ENCODE results near the gene NGFR. TPM values are rescaled to one million over a fixed set of nuclear protein-coding genes. Genes with fewer than 3 reads are reported as not detected.
A peak's percentile ranks its signal among the peaks of the same experiment; 100 is the strongest.
"Not testable (repeated sequence)": the region's sequence is repeated elsewhere in the genome, so short reads cannot be mapped to it uniquely, and the experiment has no call there.

Gene NGFR
- total RNA-seq, 1 donor from 2014 or later = 8.0 TPM

DNA sequence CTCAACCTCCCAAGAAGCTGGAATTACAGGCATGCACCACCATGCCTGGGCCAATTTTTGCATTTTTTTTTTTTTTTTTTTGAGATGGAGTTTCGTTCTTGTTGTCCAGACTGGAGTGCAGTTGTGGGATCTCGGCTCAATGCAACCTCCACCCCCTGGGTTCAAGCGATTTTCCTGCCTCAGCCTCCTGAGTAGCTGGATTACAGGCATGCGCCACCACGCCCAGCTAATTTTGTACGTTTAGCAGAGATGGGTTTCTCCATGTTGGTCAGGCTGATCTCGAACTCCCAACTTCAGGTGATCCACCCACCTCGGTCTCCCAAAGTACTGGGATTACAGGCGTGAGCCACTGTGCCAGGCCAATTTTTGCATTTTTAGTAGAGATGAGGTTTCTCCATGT is 55.7 kb downstream of the NGFR start:
- ATAC-seq (ENCODE audit: poor library complexity); intact Hi-C loops (cut with DNase I); DNase-seq: not testable (repeated sequence)

DNA sequence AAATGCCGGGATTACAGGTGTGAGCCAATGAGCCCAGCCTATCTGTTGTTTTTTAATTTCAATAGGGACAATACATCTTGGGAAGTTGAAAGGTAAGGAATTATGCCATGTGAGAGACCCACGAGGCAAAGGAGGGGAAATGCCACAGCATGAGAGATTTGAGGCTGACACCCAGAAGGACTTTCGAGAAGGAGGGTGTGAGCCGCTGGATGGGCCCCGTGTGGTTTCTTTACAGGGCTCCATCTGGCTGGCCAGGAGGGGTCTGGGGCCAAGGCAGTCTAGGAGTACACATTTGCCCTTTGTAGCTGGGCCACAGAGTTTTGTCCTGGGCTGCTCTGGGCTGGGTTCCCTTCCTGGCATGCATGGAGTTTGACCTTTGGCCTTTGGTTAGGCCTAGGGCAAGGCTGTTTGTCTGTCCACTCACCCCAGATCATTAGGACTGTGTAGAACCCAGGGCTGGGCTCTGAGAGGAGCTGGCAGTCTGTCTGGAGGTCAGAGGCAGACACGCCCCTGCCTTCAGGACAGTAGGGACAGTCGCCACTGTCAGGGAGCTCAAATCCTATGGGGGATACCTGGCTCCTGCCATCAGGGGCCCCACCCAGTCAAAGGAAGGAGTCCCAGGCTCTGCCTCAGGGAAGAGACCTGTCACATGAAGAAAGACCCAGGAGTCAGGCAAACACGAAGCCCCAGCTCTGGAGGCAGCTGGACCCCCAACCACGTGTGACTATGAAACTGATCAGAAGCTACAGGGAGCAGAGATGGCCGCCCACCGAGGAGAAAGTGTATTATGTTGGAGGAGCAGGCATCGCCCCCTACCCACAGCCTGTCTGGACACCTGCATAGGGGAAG is 56.4 kb downstream of the NGFR start:
- DNase-seq = no peak
- intact Hi-C loops (cut with DNase I) = no loop called here

DNA sequence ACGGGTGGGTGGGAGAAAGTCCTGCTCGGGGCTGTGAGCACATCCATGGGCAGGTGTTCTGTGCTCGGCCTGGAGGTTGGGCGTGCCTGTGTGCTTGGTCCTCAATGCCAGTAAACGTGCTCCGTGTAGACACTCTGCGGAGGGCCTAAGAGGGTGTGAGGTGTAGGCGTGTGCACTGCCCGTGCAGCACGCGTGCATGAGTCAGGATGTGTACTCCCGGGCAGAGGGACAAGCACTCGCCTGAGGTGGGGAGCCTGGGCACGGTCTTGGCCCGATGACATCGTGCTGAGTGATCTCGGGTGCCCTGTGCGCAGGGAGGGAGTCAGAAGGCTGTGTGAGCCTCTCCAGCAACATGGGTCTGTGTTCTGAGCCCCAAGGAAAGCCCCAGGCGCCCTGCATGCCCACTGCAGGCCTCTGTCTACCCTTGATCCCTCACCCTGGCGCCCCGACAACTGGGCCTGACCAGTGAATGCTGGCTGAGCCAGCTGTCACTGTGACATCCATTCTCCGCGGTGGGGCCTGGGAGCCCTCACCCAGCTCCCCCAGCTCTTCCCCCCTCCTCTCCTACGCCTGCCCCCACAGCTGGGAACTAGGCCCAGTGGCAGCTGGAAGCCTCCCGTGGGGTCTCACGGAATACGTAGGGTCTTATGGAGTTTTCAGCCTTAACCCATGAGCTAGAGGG is 57.1 kb downstream of the NGFR start:
- intact Hi-C loops (cut with DNase I) = no loop called here
- DNase-seq (no peak), ATAC-seq (ENCODE audit: poor library complexity) (no peak)

More for the DNA sequence above, 56.4 kb downstream of the NGFR start:
- ATAC-seq (ENCODE audit: poor library complexity) = no peak

DNA sequence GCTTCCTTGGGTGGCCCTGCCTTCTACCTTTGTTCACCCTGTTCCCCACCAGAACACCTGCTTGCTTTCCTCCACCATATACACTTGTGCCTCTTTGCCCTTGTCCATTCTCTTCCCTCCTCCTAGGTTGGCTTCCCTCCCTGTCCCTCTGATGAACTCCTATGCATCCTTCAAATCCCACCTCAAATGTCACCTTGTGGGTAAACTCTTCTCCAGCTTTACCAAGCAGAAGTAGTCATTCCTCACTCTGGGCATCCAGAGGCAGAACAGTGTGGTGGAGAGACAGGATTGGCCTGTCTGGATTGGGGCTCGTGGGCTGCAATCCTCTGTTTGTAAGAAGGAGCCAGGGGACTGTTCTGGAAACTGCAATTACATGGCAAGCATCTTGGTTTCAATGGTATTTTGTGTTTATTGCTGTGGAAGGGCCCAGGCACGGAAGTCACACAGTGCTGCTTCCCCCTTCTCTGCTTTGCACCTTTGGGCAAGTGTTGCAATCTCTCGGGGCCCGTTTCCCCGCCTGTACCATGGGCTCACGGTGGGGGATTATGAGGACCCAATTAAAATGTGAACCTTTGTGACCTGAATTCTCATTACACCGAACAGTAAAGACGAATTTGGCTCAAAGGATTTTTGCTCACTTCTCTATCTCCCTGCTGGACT is 58.7 kb downstream of the NGFR start:
- ATAC-seq (ENCODE audit: poor library complexity) (no peak), DNase-seq (no peak)
- intact Hi-C loops (cut with DNase I) = no loop called here

DNA sequence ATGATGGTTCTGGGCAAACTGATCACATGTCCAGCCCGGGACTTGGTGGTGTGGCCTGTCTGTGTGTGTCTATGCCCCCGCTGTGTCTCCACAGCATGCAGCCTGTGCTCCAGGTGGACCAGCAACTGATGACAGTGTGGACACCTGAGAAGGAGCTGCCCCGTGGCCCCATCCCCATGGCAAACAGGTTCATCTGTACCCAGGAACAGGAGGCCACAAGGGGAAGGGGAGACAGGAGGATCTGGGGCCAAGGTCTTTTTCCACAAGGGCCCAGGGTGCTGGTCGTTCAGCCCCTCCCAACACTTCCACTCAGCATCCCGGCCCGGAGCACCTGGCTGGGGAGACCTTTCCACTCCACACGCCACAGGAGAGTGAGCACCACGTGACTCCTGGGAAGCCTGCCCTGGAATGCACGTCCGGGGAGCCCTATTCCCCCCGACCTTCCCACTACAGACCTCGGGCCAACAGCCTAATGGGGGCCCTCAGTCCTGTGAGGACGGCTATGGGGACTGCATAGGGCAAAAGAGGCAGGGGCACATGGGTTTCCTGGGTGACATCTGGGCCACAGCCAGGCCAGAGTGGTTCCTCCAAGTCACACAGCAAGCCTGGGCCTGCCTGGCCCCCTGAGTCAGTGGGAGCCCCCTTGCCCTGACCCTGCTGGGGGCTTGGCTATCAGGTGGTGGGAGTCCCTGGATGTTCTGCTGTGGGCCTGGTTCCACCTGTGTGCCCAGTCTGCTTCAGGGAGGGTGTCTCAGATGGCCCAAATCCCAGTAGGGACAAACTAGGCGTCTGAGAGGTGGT is 59.8 kb downstream of the NGFR start:
- intact Hi-C loops (cut with DNase I) = loop anchor here (5.0 kb wide), 1 partner anchor 238 kb away; no protein-coding TSS in a partner anchor
- no peak for DNase-seq
- ATAC-seq (ENCODE audit: poor library complexity) = no peak

DNA sequence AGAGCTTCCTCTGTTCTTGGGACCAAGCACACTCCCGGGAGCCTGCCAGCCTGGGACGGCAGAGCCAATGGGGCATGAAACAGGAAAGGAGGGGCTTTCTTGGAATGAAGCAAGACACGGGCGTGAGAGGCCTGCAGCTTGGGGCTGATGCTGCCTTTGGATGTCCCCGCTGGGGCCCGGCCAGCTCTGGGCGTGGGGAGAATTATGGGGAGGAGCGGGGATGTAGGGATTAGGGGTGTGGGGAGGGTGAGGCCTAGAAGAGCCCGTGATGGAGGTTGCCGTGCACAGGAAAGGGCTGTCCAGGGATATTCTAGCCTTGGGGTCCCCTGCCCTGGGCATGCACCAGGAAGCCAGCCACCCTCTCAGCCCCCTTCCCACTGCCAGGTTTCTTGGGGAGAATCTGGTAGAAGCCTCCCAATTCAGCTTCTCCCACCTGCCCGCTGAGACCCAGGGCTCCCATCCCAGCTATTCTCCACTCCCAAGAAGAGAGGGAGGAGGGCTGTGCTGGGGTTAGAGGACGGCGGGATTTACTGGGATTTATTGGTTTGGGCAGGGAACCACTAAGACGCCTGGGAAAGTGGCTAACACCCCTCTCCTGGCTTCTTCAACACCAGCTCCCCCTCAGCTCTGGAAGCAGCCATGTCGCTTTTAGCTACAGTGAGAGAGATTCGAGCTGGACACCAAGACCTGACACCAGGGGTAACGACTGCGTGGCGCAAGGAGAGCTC is 60.6 kb downstream of the NGFR start:
- ATAC-seq (ENCODE audit: poor library complexity) (no peak), DNase-seq (no peak)

DNA sequence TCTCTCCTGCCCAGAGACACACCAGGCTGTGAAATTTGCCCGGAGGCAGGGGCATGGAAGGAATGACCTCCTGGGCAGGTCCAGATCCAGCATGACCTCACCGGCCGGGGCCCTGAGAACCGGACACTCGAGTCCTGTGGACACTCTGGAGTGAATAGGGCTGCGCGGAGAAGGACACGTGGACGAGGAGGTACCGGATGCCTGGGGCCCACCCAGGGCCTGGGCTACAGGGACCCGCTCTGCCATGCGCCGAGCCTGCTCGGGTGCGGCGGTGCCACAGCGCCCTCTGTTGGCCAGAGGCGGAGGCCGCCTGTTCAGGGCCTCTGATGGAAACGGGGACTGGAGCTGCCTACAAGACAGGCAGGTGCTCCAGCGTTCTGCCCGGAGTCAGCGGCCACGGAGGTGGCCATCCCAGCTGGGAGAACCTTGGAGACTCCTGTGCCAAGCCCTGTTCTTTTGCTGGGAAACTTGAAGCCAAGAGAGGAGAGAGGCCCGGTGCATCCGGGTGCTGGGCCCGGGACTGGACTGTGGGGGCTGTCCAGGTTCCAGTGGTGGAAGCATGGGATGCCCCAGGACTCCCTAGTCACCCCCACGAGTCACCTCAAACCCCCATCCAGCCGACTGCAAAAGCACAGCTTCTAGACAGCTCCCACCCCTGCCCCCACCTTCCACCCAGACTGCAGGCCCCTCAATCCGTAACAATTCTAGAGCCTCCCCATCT is 61.3 kb downstream of the NGFR start:
- intact Hi-C loops (cut with DNase I) = loop anchor here (2.0 to 5.0 kb wide), 3 partner anchors 64 to 440 kb away; no protein-coding TSS in a partner anchor
- DNase-seq (peak; percentile 87), ATAC-seq (ENCODE audit: poor library complexity) (peak; percentile 95)

More for the DNA sequence above, 60.6 kb downstream of the NGFR start:
- intact Hi-C loops (cut with DNase I) = loop anchor here (2.0 to 5.0 kb wide), 3 partner anchors 63 to 441 kb away; no protein-coding TSS in a partner anchor

DNA sequence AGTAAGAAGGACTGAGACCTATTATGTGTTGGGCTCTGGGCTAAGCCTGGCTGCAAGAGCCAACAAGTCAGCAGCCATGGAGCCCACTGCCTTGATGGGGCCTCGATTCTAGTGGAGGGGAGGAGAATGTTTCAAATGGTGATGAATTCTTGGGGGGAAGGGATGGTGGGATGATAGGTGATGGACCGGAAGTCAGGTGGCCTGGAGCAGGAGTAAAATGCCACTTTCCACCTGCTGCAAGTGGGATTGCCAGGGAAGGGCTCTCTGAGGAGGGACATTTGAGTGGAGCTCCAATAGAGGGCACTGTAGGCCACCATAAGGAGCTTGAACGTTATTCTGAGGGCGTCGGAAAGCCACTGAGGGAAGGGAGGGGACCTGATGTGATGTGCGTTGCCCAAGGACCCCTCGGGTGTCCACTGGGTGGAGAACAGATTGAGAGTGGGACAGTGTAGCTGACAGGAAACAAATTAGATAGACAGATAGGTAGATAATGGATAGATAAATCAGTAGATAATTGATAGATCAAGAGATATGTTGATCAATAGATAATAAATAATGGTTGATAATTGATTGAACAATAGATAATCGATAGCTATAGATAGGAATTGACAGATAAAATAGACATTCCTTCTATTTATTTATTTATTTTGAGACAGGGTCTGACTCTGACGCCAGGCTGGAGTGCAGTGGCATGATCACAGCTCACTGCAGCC is 62.4 kb downstream of the NGFR start:
- DNase-seq (peak; percentile 34), ATAC-seq (ENCODE audit: poor library complexity) (peak; percentile 66)
- intact Hi-C loops (cut with DNase I) = loop anchor here (2.0 to 5.0 kb wide), 3 partner anchors 65 to 439 kb away; no protein-coding TSS in a partner anchor

Small RNA genes lying within 50 kb of the gene (microRNA-seq; reads per million reads assigned to microRNA genes)
- not detected for gene MIR6165

Other genes with a start within 250 kb of the NGFR start
- gene ZNF652, start 133.0 kb upstream of the NGFR start, total RNA-seq = 18.6 TPM
- gene PHB1, start 80.4 kb upstream of the NGFR start, total RNA-seq = 236 TPM
- gene NXPH3, start 80.6 kb downstream of the NGFR start, total RNA-seq = 3.7 TPM
- gene SPOP, start 182.8 kb downstream of the NGFR start, total RNA-seq = 64.0 TPM
- gene SLC35B1, start 212.7 kb downstream of the NGFR start, total RNA-seq = 53.3 TPM

All from Right ventricle myocardium superior (tissue), 1 donor.